ENCODE measurements around the gene SLC35A3. TPM values are rescaled to one million over a fixed set of nuclear protein-coding genes. Genes with fewer than 3 reads are reported as not detected.

SLC35A3 gene
- 100 to 1,000 TPM in 2 of 3 donors, 10 to 100 TPM in 1; 86.2 to 205 (median 159) TPM for total RNA-seq
- long read RNA-seq, donor 1, full-length matches to known transcripts: 61 of 78 reads
- long read RNA-seq, donor 1, partial matches to known transcripts: 3 of 78 reads
- long read RNA-seq, donor 1, other reads (novel, unspliced or antisense): 14 of 78 reads
- long read RNA-seq, donor 2, full-length matches to known transcripts: 65 of 81 reads
- long read RNA-seq, donor 2, partial matches to known transcripts: 1 of 81 reads
- long read RNA-seq, donor 2, other reads (novel, unspliced or antisense): 15 of 81 reads

- peak; percentile 85 to 91 (median 91) for DNase-seq
- Histone ChIP-seq H3K9me3 (no peaks in the 10 kb centered on the region), H3K4me3 (peak within 1 kb of the TSS; percentile 85), H3K4me1 (ENCODE audit: low read depth) (peaks cover 45% of the 10 kb centered on the region), H3K36me3 (ENCODE audit: low read depth) (no peaks in the 10 kb centered on the region)
- TF ChIP-seq CTCF (IDR thresholded peaks at IDR 0.05): no peak
- intact Hi-C loops (cut with DNase I, micrococcal nuclease): loop anchor here in 1 of 2 donors (5.0 kb wide), 1 partner anchor 67 kb away; a partner anchor contains a TSS
- peak; percentile 91 for ATAC-seq
Observed at GRCh38 chr1:99969729-99970621, at the start of gene SLC35A3. Gene SLC35A3, plus strand, starts transcription at chr1:99969996. Its CDS starts 23,559 bp downstream, at chr1:99993555.

GRCh38 chr1:99934801-99935200 is 35.0 kb upstream of the SLC35A3 start:
- H3K4me3 ChIP-seq: no peak overlapping the region
- no peaks in the 10 kb centered on the region for H3K36me3 ChIP-seq (ENCODE audit: low read depth)
- intact Hi-C loops (cut with DNase I, micrococcal nuclease): no loop called here
- DNase-seq: no peak
- no peak for ATAC-seq
- no peaks in the 10 kb centered on the region for H3K9me3 ChIP-seq
- no peaks in the 10 kb centered on the region for H3K4me1 ChIP-seq (ENCODE audit: low read depth)
- no peak for TF ChIP-seq CTCF (IDR thresholded peaks at IDR 0.05)

- H3K9me3 ChIP-seq: no peaks in the 10 kb centered on the region
- H3K4me1 ChIP-seq (ENCODE audit: low read depth): no peaks in the 10 kb centered on the region
- H3K36me3 ChIP-seq (ENCODE audit: low read depth): no peaks in the 10 kb centered on the region
- TF ChIP-seq CTCF (IDR thresholded peaks at IDR 0.05): no peak
- no peak for DNase-seq
- ATAC-seq: no peak
- intact Hi-C loops (cut with DNase I, micrococcal nuclease): no loop called here
- H3K4me3 ChIP-seq: no peak overlapping the region
Observed at GRCh38 chr1:99935534-99935933, 34.3 kb upstream of the SLC35A3 start.

GRCh38 chr1:99936071-99936470 is 33.7 kb upstream of the SLC35A3 start:
- Histone ChIP-seq H3K4me3 (no peak overlapping the region), H3K4me1 (ENCODE audit: low read depth) (no peaks in the 10 kb centered on the region), H3K36me3 (ENCODE audit: low read depth) (no peaks in the 10 kb centered on the region), H3K9me3 (no peaks in the 10 kb centered on the region)
- no peak for TF ChIP-seq CTCF (IDR thresholded peaks at IDR 0.05)
- ATAC-seq: no peak
- no peak for DNase-seq
- intact Hi-C loops (cut with DNase I, micrococcal nuclease): no loop called here

GRCh38 chr1:99942723-99943122 is 27.1 kb upstream of the SLC35A3 start:
- H3K36me3 ChIP-seq (ENCODE audit: low read depth): no peaks in the 10 kb centered on the region
- no peak for ATAC-seq
- H3K4me3 ChIP-seq: no peak overlapping the region
- H3K9me3 ChIP-seq: no peaks in the 10 kb centered on the region
- intact Hi-C loops (cut with DNase I, micrococcal nuclease): no loop called here
- TF ChIP-seq CTCF (IDR thresholded peaks at IDR 0.05): no peak
- no peak for DNase-seq
- no peaks in the 10 kb centered on the region for H3K4me1 ChIP-seq (ENCODE audit: low read depth)
